GM23338 (cell line): ENCODE measurements around the gene C4BPB. TPM values are rescaled to one million over a fixed set of nuclear protein-coding genes. Genes with fewer than 3 reads are reported as not detected.

ENCODE experiments used
- ATAC-seq: fragments of 200-7000 bp; cut with Tn5 transposase; 3 replicates; pipeline ENCODE4 v1.9.1; 2020
- DNase-seq: peaks from one replicate; pipeline ENCODE4 v3.0.0-alpha.2; 2015; ENCODE audit warnings: low spot score
- H2AFZ ChIP-seq: fragments of 200-600 bp; sonication (generic); 2 replicates; pipeline ENCODE4 v1.8.0; 2016; ENCODE audit warnings: antibody characterized with exemption, mild to moderate bottlenecking, moderate library complexity
- H3F3A ChIP-seq: fragments of 200-600 bp; sonication (generic); replicated peaks from 2 replicates; pipeline ENCODE4 v1.8.0; 2017; ENCODE audit warnings: antibody characterized with exemption, mixed run types, low read depth
- H3K27ac ChIP-seq: fragments of 200-600 bp; sonication (generic); 2 replicates; pipeline ENCODE4 v1.6.1; 2016; ENCODE audit warnings: low read depth
- H3K27me3 ChIP-seq: fragments of 200-600 bp; sonication (generic); 2 replicates; pipeline ENCODE4 v1.8.0; 2016; ENCODE audit warnings: mild to moderate bottlenecking, mixed run types, moderate library complexity; ENCODE audit not compliant: insufficient read depth
- H3K36me3 ChIP-seq: fragments of 200-600 bp; sonication (generic); 2 replicates; pipeline ENCODE4 v1.8.0; 2016; ENCODE audit warnings: mild to moderate bottlenecking; ENCODE audit not compliant: insufficient read depth
- H3K4me1 ChIP-seq: fragments of 200-600 bp; sonication (generic); 2 replicates; pipeline ENCODE4 v1.8.0; 2016; ENCODE audit warnings: mild to moderate bottlenecking, moderate library complexity; ENCODE audit not compliant: insufficient read depth
- H3K4me2 ChIP-seq: fragments of 200-600 bp; sonication (generic); 2 replicates; pipeline ENCODE4 v1.7.1; 2017; ENCODE audit warnings: mixed run types
- H3K4me3 ChIP-seq: fragments of 200-600 bp; sonication (generic); 2 replicates; pipeline ENCODE4 v1.6.1; 2016; ENCODE audit warnings: mixed run types
- H3K79me2 ChIP-seq: fragments of 200-600 bp; sonication (generic); replicated peaks from 2 replicates; pipeline ENCODE4 v1.8.0; 2017; ENCODE audit warnings: mild to moderate bottlenecking; ENCODE audit not compliant: insufficient read depth
- H3K9me2 ChIP-seq: fragments of 200-600 bp; sonication (generic); 2 replicates; pipeline ENCODE4 v1.8.0; 2017; ENCODE audit not compliant: insufficient read depth
- H4K20me1 ChIP-seq: fragments of 200-600 bp; sonication (generic); replicated peaks from 2 replicates; pipeline ENCODE4 v1.8.0; 2017; ENCODE audit warnings: mild to moderate bottlenecking; ENCODE audit not compliant: insufficient read depth
- H3K27ac Mint-ChIP-seq: 2 replicates; pipeline ENCODE4 v1.8.0; 2020; ENCODE audit warnings: inconsistent platforms, mild to moderate bottlenecking, moderate library complexity, mixed read lengths
- H3K27me3 Mint-ChIP-seq: 3 replicates; pipeline ENCODE4 v1.8.0; 2022; ENCODE audit warnings: low read depth, mild to moderate bottlenecking, moderate library complexity, mixed read lengths, inconsistent platforms; ENCODE audit not compliant: insufficient read depth, poor library complexity
- H3K36me3 Mint-ChIP-seq: 3 replicates; pipeline ENCODE4 v1.8.0; 2021; ENCODE audit warnings: low read depth, mild to moderate bottlenecking, inconsistent platforms, moderate library complexity, mixed read lengths
- H3K4me1 Mint-ChIP-seq: 3 replicates; pipeline ENCODE4 v1.8.0; 2020; ENCODE audit warnings: mild to moderate bottlenecking, inconsistent platforms, mixed read lengths
- H3K4me3 Mint-ChIP-seq: 3 replicates; pipeline ENCODE4 v1.8.0; 2021; ENCODE audit warnings: moderate library complexity, mild to moderate bottlenecking, inconsistent platforms, mixed read lengths
- H3K9me3 Mint-ChIP-seq: 3 replicates; pipeline ENCODE4 v1.8.0; 2020; ENCODE audit warnings: moderate library complexity, mild to moderate bottlenecking, inconsistent platforms, mixed read lengths
- CREB1 ChIP-seq: fragments of 250-450 bp; sonication (Bioruptor Pico); IDR thresholded peaks from 2 replicates; pipeline ENCODE4 v1.5.0; 2020; ENCODE audit warnings: low read depth, mild to moderate bottlenecking, moderate library complexity
- CTCF ChIP-seq, 2 experiments: fragments of 200-600 bp in 1 of 2; sonication (generic) in 1 of 2; conservative IDR thresholded peaks; 2 replicates each; pipeline versions ENCODE4 v1.5.1 to v1.6.1; 2016 to 2017; ENCODE audit warnings: antibody characterized with exemption in 2 of 2, low read depth in 2 of 2, mild to moderate bottlenecking in 2 of 2, moderate library complexity in 1 of 2
- ETS1 ChIP-seq: IDR thresholded peaks from 2 replicates; pipeline ENCODE4 v1.6.1; 2016; ENCODE audit warnings: antibody characterized with exemption
- EZH2 ChIP-seq: fragments of 200-600 bp; sonication (generic); IDR thresholded peaks from one replicate; pipeline ENCODE4 v1.8.0; 2017; ENCODE audit warnings: antibody characterized with exemption, mild to moderate bottlenecking, low read depth; ENCODE audit not compliant: unreplicated experiment
- EZH2phosphoT487 ChIP-seq: fragments of 200-600 bp; sonication (generic); IDR thresholded peaks from one replicate; pipeline ENCODE4 v1.8.1; 2018; ENCODE audit warnings: antibody characterized with exemption; ENCODE audit not compliant: unreplicated experiment
- JUNB ChIP-seq: IDR thresholded peaks from one replicate; pipeline ENCODE4 v1.6.1; 2016; ENCODE audit warnings: antibody characterized with exemption; ENCODE audit not compliant: unreplicated experiment
- NANOG ChIP-seq: IDR thresholded peaks from 2 replicates; pipeline ENCODE4 v1.6.1; 2016; ENCODE audit warnings: antibody characterized with exemption, borderline replicate concordance
- POLR2AphosphoS5 ChIP-seq: IDR thresholded peaks from 2 replicates; pipeline ENCODE4 v1.6.1; 2016; ENCODE audit warnings: antibody characterized with exemption, low read depth
- REST ChIP-seq: IDR thresholded peaks from one replicate; pipeline ENCODE4 v1.6.1; 2018; ENCODE audit warnings: antibody characterized with exemption; ENCODE audit not compliant: unreplicated experiment
- STAT1 ChIP-seq: IDR thresholded peaks from one replicate; pipeline ENCODE4 v1.6.1; 2016; ENCODE audit warnings: antibody characterized with exemption; ENCODE audit not compliant: unreplicated experiment
- ZNF114 ChIP-seq: fragments of 250-450 bp; sonication (Bioruptor Pico); IDR thresholded peaks from 2 replicates; pipeline ENCODE4 v1.5.0; 2020; ENCODE audit warnings: mild to moderate bottlenecking, moderate library complexity
- ZNF331 ChIP-seq: fragments of 250-450 bp; sonication (Bioruptor Pico); IDR thresholded peaks from 2 replicates; pipeline ENCODE4 v1.5.0; 2020; ENCODE audit warnings: low read depth, mild to moderate bottlenecking, moderate library complexity
- ZNF462 ChIP-seq: fragments of 250-450 bp; sonication (Bioruptor Pico); IDR thresholded peaks from 2 replicates; pipeline ENCODE4 v1.5.0; 2020; ENCODE audit warnings: mild to moderate bottlenecking, moderate library complexity
- polyA plus RNA-seq: library from polyadenylated mRNA; unstranded; fragments of >200 nt; fragmentation: Nextera tagmentation; extraction: Ambion mirVana; gene quantifications from 2 replicates; pipeline ENCODE4 v1.2.1, GENCODE V29; 2016
- total RNA-seq: library from RNA; depleted of rRNA; stranded (reverse); fragments of >200 nt; shearing (Covaris generic); gene quantifications from 2 replicates; pipeline ENCODE4 v1.2.3, GENCODE V29; 2014

The C4BPB gene
- total and polyA plus RNA-seq, 2 experiments from 2014 or later: not detected

GRCh38 chr1:207088161-207088560 is 499 bp upstream of the C4BPB start:
- Histone ChIP-seq H3K79me2 (no peaks in the 10 kb centered on the region), H3K27me3 (no peaks in the 10 kb centered on the region), H4K20me1 (no peaks in the 10 kb centered on the region), H3F3A (no peaks in the 10 kb centered on the region), H3K27ac (no peak overlapping the region), H3K4me1 (no peaks in the 10 kb centered on the region), H3K4me2 (no peak overlapping the region), H3K9me2 (no peaks in the 10 kb centered on the region), H3K36me3 (no peaks in the 10 kb centered on the region), H2AFZ (no peak overlapping the region), H3K4me3 (no peak overlapping the region)
- H3K9me3 Mint-ChIP-seq: no peaks in the 10 kb centered on the region
- no peaks in the 10 kb centered on the region for H3K36me3 Mint-ChIP-seq
- H3K4me3 Mint-ChIP-seq: no peak overlapping the region
- TF ChIP-seq STAT1: no peak
- TF ChIP-seq CREB1: no peak
- no peak for TF ChIP-seq REST
- no peak for TF ChIP-seq ZNF114 (CRISPR knock-in tag)
- TF ChIP-seq EZH2: no peak
- no peak for TF ChIP-seq ZNF331 (CRISPR knock-in tag)
- no peak for TF ChIP-seq NANOG
- TF ChIP-seq POLR2AphosphoS5: no peak
- no peak for TF ChIP-seq EZH2phosphoT487
- TF ChIP-seq ZNF462 (CRISPR knock-in tag): no peak
- no peak for TF ChIP-seq CTCF (conservative IDR thresholded peaks at IDR 0.05; ENCODE audit: low read depth in 2 of 2)
- TF ChIP-seq JUNB: no peak
- TF ChIP-seq ETS1: no peak
- no peaks in the 10 kb centered on the region for H3K27me3 Mint-ChIP-seq
- H3K27ac Mint-ChIP-seq: no peak overlapping the region
- ATAC-seq (no peak), DNase-seq (no peak)
- H3K4me1 Mint-ChIP-seq: peaks cover 15% of the 10 kb centered on the region
